Inferior parietal cortex (tissue), 1 donor: ENCODE results near the gene PHF1.
A peak's percentile ranks its signal among the peaks of the same experiment; 100 is the strongest.
"Not testable (repeated sequence)": the region's sequence is repeated elsewhere in the genome, so short reads cannot be mapped to it uniquely, and the experiment has no call there.

Source experiments
- DNase-seq: peaks from one replicate; pipeline ENCODE4 v3.0.0-alpha.2; 2016; ENCODE audit errors: extremely low spot score

Gene PHF1

DNA sequence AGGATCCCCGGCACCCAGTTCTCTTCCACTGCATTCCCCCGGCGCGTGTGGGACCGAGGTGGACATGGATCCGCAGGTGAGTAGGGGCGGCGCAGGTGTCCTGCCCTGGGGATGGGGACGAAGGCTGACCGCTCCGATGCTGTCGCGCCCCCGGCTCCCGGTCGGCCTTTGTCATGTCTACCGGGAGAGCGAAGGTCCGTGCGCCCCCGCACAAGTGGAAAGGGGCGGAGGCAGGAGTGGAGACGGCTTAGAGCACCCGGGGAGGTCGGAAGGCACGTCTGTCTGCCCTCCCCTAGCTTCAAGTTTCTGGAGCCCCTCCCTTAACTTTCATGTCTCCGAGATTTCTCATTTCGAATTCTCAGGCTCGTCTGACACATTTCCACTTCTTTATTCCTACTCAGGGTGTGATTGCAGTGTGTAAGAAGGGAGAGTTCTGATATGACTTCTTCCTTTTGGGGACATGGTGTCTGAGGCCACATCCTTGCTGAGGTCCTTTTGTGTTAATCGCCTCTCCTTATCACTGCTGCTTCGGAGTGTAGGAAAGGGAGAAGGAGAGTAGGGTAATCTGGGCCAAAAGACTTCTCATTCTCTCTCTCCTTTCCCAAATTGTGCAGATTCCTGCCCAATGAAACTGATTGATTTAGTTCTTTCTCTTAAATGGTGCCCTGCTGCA lies 18.8 kb upstream of the PHF1 start:
- DNase-seq, result no peak

DNA sequence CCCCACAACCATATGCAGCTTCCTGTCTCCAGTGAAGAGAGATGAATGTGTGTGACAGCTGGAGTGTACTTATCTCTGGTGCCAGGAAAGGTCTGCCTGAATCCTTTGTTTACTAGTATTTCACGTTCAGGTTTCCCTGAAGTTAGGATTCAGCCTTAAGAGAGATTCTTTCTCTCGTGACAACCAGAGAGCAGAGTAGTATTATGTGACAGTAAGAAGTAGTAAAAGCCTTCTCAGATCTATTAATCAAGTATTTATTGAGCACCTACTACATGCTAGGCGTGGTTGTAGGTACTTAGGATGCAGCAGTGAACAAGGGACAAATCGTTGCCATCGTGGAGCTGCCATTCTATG lies 18.2 kb upstream of the PHF1 start:
- no peak for DNase-seq

DNA sequence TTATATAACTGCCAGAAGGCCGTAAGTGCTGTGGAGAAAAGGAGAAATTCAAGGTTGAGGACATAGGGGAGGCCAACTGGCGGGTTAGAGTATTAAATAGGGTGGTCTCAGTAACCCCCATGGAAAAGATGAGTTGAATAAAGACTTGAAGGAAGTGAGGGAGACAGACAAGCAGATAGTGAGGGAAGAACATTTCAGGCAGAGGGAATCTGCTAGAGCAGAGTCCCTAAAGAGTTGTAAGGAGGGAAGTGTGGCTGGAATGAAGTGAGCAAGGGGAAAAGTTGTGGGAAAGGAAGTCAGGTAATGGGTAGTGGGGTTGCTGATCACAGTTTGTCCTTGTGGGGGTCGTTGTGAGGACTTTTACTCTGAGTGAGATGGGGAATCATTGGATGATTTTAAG lies 17.8 kb upstream of the PHF1 start:
- DNase-seq, result no peak

DNA sequence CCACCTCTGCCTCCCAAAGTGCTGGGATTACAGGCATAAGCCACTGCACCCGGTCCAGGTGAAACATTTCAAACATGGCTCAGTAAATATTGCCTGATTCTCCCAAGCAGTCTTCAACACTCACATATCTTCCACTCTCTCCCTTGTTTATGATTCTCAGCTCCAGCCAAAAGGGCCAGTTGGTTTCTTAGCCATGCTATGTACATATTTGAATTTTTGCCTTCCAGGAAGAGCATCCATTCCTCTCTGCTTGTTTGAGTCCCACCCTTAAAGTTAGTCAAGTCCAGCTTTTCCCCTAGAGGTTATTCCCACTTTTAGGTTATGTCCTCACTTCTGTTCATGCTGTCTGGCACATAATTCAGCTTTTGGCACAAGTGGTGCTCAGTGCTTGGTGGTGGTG lies 13.3 kb upstream of the PHF1 start:
- no peak for DNase-seq

DNA sequence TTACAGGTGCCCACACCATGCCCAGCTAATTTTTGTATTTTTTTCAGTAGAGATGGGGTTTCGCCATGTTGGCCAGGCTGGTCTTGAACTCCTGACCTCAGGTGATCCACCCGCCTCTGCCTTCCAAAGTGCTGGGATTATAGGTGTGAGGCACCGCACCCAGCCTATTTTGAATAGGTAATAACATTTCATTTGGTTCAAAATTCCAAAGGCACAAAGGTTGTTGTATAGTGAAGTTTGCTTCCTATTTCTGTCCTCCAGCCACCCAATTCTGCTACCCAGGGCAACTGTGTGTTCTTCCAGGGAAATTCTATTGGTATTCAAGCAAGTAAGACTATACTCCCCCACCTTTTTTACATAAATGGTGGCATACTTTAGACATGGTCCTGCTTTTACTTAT lies 12.2 kb upstream of the PHF1 start:
- DNase-seq, result not testable (repeated sequence)

DNA sequence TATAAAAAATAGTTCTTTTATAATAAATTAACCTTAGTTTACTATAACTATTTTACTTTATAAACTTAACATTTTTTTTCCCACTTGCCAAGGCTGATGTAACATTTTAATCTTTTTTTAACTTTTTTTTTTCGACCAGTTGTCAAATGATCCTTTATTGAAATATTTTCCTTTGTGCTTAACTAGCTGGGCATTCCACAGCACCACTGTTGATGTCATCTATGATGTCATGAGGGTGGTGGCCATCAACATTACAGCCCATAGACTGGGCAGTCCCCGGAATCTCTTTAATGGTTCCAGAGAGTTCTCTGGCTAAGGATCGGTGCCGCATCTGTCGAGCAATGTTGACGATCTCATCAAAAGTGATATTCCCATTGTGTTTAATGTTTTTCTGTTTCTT lies 10.9 kb upstream of the PHF1 start:
- not testable (repeated sequence) for DNase-seq

DNA sequence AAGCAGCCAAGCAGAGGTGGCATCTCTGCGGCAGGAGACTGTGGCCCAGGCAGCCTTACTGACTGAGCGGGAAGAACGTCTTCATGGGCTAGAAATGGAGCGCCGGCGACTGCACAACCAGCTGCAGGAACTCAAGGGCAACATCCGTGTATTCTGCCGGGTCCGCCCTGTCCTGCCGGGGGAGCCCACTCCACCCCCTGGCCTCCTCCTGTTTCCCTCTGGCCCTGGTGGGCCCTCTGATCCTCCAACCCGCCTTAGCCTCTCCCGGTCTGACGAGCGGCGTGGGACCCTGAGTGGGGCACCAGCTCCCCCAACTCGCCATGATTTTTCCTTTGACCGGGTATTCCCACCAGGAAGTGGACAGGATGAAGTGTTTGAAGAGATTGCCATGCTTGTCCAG lies 5.9 kb upstream of the PHF1 start:
- no peak for DNase-seq

DNA sequence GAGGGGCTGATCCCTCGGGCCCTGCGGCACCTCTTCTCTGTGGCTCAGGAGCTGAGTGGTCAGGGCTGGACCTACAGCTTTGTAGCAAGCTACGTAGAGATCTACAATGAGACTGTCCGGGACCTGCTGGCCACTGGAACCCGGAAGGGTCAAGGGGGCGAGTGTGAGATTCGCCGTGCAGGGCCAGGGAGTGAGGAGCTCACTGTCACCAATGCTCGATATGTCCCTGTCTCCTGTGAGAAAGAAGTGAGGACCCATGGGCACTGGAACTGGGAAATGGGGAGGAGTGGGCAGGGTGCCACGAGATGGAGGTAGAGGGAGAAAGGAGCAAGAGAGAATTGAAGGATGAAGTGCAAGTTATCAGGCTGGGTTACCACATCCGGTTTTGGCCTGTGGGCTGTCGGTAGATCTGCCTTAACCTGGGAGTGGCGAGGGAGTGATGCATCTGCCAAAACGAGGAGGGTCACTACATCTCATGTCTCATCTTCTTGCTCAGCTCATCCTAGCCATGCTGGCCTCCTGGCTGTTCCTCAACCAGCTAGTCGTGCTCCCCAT lies 5.4 kb upstream of the PHF1 start:
- no peak for DNase-seq

DNA sequence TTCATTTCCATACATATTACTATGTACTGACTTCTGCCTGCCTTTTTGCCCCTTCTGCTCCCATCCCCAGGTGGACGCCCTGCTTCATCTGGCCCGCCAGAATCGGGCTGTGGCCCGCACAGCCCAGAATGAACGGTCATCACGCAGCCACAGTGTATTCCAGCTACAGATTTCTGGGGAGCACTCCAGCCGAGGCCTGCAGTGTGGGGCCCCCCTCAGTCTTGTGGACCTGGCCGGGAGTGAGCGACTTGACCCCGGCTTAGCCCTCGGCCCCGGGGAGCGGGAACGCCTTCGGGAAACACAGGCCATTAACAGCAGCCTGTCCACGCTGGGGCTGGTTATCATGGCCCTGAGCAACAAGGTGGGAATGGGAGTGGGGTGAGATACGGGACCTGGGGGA lies 4.7 kb upstream of the PHF1 start:
- no peak for DNase-seq

DNA sequence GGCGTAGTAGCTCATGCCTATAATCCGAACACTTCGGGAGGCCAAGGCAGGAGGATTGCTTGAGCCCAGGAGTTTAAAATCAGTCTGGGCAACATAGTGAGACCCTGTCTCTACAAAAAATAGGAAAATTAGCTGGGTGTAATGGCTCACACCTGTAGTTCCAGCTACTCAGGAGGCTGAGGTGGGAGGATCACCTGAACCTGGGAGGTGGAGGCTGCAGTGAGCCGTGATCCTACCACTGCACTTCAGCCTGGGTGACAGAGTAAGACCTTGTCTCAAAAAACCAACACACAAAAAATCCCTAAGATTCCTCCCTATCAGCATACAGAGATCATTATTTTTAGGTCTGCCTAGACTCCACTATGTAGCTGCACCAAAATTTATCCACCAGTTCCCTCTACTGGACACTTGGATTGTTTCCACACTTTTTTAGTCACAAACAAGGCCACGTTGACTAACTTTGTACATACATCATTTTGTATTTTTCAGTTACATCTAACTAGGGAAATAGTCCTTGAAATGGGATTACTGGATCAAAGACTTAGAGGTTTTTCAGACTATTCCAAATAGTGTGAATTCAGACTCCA lies 3.6 kb upstream of the PHF1 start:
- DNase-seq, result no peak

DNA sequence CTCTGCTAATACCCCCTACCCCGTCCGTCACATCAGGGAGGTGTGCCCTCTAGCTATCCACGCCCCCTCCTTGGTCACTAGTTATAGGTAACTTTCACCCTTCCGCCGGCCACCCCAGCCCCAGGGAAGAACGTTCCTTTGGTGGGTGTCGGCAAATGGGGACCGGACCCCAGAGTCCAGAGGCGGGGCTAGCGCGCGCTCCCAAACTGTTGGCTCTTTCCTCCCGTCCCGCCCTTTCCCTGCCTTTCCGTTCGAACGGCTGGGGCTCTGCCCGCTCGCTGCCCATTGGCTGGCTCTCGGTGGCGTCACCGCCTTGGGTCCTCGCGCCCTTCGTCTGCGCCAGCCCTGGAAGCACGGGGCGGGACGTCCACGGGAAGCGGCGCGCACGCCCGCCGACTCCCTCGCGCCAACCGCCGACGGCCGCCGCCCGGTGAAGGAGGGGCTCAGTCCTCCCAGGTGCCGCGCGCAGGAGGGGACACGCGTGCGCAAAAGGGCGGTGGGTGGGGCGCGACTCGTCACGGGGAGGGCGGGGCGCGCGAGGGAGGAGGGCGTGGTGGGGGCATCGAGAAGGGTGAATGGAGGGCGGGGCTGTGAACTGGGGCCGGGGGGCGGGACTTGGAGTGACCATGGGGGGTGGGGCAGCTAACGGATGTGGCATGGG lies 634 bp upstream of the PHF1 start:
- peak; percentile 95 for DNase-seq

DNA sequence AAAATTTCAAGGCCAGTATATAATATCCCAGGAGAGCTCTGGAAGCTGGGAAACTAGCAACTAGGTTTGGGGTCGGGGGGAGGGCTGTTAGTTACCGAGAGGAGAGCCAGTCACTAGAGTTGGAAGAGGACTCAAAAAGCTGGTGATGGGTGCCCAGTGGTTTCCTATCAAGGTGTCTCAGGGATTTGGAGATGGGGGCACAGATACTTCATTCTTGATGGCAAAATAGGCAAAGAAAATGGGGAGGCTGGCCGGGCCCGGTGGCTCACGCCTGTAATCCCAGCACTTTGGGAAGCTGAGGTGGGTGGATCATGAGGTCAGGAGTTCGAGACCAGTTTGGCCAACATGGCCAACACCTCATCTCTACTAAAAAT lies 805 bp downstream of the PHF1 start:
- DNase-seq, result no peak

DNA sequence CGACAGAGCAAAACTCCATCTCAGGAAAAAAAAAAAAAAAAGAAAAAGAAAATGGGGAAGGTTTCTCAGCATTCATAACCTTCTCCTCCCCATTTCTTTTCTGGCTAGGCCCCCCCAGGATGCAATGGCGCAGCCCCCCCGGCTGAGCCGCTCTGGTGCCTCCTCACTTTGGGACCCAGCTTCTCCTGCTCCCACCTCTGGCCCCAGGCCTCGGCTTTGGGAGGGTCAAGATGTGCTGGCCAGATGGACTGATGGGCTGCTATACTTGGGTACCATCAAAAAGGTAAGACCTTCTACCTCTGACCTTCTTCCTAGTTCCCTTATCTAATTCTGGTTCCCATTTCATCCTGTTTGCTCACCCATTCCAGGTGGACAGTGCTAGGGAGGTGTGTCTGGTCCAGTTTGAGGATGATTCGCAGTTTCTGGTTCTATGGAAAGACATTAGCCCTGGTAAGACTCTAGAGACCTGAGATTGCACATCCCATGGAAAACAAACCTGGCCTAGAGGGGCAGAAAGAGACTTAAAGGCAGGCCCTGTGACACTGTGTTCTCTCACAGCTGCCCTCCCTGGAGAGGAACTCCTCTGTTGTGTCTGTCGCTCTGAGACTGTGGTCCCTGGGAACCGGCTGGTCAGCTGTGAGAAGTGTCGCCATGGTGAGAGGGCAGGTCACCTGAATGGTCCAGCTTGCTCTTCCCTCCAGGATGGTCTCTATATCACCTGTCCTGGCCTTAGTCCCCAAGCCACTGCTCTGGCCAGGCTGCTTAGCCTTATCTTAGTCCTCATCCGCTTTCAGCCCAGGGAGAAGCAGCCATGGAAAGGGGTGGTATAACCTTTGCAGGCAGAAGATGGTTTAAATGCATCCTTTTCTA lies 1.6 kb downstream of the PHF1 start:
- no peak for DNase-seq

DNA sequence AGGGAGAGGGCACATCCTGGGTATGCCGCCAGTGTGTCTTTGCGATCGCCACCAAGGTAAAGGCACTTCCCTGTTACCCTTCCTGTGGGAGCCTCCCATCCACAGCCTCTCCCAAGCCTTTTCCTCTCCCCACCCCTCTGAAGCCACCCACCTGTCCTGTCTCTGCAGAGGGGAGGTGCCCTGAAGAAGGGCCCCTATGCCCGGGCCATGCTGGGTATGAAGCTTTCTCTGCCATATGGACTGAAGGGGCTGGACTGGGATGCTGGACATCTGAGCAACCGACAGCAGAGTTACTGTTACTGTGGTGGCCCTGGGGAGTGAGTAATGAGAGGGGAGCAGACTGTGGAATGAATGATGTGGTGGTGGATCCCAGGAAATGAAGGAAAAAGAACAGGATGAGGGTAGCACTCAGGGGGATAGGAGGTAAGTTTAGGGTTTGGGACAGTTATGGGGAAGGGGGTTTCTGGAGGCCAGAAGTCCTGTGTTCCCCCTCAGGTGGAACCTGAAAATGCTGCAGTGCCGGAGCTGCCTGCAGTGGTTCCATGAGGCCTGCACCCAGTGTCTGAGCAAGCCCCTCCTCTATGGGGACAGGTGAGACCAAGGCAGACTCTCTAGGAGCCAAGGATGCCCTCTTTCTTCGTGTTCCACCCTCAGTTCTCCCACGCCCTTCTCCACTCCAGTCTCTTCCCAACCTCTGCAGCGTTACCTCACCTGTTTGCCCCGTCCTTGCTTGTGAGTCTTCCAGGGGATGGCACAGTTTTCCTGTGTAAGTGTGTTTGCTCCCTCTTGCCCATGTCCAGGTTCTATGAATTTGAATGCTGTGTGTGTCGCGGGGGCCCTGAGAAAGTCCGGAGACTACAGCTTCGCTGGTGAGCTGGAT lies 2.7 kb downstream of the PHF1 start:
- no peak for DNase-seq

DNA sequence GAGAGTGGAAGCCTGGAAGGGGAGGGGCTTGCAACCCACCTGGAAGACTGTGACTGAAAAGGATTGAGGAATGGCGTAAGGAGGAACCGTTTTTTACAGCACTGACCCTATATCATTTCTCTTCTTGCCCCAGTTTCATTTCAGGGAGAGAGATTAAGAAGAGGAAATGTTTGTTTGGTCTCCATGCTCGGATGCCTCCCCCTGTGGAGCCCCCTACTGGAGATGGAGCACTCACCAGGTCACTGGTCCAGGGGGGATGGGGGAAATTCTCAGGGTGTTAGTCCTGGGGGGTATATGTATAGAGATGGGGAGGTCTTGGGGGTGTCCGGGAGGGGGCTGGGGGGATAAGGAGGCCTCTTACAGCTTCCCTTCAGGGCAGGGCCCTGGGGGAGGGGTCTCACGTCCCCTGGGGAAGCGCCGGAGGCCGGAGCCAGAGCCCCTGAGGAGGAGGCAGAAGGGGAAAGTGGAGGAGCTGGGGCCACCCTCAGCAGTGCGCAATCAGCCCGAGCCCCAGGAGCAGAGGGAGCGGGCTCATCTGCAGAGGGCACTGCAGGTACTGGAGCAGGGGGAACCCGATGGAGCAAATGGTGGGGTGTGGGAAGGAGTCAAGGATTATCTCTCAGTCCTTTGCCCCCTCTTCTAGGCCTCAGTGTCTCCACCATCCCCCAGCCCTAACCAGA lies 3.9 kb downstream of the PHF1 start:
- no peak for DNase-seq

DNA sequence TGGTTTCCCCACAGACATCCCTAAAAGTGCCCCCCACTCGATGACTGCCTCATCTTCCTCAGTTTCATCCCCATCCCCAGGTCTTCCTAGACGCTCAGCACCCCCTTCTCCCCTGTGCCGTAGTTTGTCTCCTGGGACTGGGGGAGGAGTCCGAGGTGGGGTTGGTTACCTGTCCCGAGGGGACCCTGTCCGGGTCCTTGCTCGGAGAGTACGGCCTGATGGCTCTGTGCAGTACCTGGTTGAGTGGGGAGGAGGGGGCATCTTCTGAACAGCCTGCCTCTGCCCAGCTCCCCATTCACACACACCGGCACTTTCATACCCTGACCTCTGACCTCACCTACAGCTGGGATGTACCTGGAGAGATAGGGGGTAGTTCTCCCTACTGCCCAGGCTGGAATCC lies 5.0 kb downstream of the PHF1 start:
- DNase-seq, result no peak

DNA sequence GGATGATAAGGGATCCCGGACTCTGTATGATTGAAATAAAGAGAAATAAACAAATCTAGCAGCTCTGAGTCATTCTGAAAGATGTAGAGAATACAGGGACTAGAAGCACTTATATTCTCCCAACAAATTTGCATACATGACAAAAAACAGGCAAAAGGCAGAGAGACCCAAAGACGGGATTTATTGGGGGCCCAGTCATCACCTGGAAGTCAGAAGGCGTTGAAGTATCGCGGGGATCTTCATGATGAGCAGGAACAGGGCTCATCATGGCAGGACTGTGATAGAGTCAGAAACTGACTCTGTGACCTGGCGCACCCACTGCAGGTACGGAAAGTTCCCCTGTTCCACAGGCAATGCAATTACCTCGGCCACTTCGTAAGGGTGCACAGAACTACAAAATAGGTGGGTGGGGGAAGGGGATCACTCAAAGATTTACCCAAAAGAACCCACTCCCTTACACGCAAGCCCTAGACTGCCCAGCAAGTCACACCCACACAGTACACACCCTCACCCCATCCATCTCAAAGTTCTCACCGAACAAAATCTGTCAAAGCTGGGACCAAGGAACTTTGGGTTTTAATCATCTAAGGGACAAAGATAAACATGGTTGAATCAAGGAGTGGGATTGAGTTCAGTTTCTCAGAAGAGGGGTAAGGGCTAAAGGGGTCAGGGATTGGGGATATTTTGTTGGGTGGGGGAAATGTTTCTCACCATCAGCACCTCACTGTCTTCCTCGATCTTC lies 5.7 kb downstream of the PHF1 start:
- DNase-seq, result no peak

DNA sequence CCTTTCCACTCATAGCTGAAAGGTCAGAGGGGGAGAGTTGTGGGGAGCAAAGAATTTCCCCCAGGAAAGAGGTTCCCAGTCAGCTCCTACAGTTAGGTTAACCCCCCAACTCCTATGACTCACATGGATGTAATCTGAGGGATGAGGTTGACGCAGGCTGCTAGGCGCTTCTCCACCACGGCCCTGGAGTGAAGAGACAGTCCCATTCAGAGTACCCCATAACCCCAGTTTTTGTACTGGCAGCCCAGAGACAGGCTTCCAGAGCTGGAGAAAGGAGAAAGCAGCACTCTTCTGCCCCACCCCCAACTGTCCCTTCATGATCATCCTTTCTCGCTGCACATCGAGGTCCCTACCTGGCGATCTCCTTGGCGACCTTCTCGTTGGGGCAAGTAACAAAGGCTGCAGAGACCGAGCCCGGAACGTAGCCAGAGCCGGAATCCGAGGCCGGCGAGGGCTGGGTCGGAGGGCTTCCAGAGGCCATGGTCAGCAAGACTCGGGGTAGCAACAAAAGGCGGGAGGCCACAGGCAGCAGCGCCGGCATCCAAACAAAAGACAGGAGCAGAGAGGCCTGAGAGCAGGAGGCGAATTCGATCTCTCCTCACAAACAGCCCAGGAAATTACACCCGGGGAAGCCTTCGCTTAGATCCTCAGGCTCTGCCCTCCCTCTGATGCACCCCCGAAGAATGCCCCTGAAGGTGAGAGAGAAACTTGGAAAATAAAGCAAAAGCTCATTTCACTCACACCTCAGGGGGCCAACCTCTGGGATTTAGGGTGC lies 6.5 kb downstream of the PHF1 start:
- DNase-seq, result no peak
